Bone marrow (tissue), 2 donors: ENCODE measurements around the gene MTG2.

Source experiments
- DNase-seq, 2 donors: peaks; one replicate each; lab custom pipeline; 2025; lab: John Stamatoyannopoulos, UW

MTG2 gene

GRCh38 chr20:62183426-62184142, 756 bp downstream of the MTG2 start:
- DNase-seq = no peak

DNA sequence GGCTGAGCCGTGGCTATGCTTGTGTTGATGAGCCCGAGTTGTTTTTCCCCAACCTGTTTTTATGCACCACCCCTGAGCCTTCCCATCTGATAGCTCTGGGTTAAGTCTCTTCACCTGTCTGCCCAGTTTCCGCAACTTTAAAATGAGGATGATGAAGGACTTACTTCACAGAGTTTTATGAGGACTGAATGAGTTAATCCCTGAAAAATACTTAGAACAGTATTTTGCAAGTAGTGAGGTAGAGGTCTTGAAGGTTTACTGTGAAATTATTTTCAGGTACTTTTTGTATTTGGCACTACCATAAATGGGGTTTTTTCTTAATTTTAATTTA, 3.2 kb downstream of the MTG2 start:
- DNase-seq = no peak

- DNase-seq = no peak
These were observed 4.3 kb downstream of the MTG2 start for GRCh38 chr20:62186887-62187866.

- DNase-seq = no peak
These were observed 8.0 kb downstream of the MTG2 start for GRCh38 chr20:62190639-62191411.

GRCh38 chr20:62191781-62192559, 9.1 kb downstream of the MTG2 start:
- DNase-seq = no peak

GRCh38 chr20:62192635-62193034, 9.8 kb downstream of the MTG2 start:
- DNase-seq = no peak

GRCh38 chr20:62193079-62194025, 10.5 kb downstream of the MTG2 start:
- no peak for DNase-seq

DNA sequence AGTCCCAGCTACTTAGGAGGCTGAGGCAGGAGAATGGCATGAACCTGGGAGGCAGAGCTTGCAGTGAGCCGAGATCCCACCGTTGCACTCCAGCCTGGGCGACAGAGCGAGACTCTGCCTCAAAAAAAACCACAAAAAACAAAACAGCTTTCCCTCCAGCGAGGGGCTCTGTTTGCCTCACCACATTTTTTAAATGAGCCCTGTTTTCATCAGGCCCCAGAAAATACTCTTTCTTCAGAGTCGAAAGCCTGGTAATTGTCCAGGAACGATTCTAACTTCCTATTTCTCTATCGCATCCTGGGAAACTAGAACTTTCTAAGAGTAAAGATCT, 12.2 kb downstream of the MTG2 start:
- no peak for DNase-seq

DNA sequence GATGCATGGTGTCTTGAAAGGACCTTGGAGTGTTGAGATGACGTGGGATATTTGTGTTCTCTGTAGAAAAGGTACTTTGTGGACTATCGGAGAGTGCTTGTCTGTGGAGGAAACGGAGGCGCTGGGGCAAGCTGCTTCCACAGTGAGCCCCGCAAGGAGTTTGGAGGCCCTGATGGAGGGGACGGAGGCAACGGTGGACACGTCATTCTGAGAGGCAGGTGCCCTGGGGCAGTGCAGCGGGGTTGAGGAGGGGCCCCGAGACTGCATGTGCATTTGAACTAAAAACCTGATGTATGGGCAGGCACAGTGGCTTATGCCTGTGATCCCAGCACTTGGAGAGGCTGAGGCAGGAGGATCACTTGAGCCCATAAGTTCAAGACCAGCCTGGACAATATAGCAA, 12.9 kb downstream of the MTG2 start:
- no peak for DNase-seq

- DNase-seq = no peak
These were observed 13.5 kb downstream of the MTG2 start for GRCh38 chr20:62196286-62196685.

DNA sequence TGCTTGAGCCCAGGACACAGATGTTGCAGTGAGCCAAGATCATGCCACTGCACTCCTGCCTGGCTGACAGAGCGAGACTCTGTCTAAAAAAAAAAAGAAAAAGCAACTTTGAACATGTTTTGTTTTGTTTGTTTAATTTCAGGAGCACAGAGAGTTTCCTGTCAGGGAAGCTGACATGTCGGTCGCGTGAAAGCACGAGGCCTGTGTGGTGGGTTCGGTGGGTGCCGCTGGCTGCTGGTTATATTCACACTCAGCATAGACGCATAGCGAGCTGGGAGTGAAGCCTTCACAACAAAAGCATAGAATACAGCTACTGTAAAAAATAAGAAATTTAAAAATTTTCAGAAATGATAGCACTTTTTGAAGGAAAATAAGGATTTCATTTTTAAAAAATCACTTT, 14.5 kb downstream of the MTG2 start:
- DNase-seq = no peak

DNA sequence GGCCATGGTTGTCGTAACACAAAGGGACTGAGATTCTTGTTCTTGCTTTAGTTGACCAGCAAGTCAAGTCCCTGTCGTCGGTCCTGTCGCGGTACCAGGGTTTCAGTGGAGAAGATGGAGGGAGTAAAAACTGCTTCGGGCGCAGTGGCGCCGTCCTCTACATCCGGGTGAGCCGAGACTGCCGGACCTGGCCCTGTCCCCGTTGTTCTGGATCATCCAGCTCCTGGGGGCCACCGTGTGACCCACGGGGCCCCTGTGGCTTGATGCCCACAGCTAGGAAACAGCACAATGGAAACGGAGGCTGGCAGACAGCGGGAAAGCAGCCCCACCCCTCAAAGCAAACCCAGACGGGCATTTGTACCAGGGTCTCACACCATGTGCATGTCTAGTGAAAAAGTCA, 15.0 kb downstream of the MTG2 start:
- DNase-seq = no peak

DNA sequence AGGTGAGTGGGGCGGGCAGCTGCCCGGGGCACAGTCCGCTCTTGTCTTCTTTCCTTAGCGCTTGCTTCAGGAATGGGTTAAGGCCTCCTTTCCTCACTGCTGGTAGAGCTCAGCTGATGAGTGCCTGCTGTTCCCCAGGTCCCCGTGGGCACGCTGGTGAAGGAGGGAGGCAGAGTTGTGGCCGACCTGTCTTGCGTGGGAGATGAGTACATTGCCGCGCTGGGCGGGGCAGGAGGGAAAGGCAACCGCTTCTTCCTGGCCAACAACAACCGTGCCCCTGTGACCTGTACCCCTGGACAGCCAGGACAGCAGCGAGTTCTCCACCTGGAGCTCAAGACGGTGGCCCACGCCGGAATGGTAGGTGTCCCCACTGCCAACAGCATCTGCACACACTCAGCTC, 15.7 kb downstream of the MTG2 start:
- no peak for DNase-seq

GRCh38 chr20:62198931-62199330, 16.1 kb downstream of the MTG2 start:
- no peak for DNase-seq

- DNase-seq = no peak
These were observed 17.8 kb downstream of the MTG2 start for GRCh38 chr20:62200491-62201172.

DNA sequence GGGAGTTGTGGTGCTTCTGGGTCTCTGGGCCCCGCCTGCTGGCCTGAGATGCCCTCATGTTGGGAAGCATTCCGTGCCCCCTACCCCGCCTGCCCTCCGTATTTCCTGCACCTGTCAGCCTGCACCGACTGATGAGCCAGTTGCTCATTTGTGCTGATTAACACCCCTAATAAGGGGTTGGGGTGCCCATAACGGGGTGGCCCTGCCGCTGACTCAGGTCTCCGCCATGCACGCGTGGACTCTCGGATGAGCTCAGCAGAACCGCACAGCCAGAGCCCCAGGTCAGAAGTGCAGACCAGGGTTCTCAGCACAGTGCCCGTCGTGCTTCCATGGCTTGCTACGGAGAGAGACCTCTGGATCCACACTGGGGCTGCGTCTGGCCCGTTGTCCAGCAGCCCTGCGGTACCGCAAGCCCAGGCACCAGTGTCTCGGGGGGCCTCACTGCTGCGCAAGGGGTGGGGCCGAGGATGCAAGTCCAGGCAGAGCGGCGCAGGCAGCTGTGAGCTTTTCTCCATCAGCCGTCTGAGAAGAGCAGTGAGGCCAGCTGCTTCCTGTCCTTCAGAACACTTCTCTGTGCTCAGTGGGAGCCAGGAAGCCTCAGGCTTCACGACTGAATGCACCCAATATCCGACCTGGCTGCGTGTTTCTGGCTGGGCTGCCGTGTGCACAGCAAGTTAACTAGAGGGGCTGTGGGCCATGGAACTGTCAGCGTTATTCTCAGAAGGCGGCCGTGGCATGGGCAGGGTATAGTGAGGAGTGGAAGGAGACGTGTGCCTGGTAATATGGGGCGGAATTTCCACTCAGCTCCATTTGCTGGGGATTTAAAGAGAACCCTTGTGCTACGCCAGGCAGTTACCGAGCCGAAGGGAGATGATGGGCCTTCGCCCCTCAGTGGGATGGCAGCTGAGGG, 18.6 kb downstream of the MTG2 start:
- no peak for DNase-seq

DNA sequence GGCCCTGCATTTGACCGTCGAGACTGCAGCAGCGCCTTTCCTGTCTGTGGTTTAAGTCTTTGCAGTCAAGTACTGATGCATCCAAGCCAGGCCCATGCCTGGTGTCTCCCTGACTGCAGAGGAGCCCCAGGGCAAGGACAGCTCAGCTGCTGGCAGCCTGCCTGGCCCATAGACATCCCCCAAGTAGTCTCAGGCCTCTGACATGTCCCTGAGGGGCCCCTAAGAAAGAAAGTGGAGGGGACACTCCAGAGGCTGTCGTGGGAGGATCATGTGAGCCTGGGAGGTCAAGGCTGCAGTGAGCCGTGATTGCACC, 19.2 kb downstream of the MTG2 start:
- DNase-seq = no peak

DNA sequence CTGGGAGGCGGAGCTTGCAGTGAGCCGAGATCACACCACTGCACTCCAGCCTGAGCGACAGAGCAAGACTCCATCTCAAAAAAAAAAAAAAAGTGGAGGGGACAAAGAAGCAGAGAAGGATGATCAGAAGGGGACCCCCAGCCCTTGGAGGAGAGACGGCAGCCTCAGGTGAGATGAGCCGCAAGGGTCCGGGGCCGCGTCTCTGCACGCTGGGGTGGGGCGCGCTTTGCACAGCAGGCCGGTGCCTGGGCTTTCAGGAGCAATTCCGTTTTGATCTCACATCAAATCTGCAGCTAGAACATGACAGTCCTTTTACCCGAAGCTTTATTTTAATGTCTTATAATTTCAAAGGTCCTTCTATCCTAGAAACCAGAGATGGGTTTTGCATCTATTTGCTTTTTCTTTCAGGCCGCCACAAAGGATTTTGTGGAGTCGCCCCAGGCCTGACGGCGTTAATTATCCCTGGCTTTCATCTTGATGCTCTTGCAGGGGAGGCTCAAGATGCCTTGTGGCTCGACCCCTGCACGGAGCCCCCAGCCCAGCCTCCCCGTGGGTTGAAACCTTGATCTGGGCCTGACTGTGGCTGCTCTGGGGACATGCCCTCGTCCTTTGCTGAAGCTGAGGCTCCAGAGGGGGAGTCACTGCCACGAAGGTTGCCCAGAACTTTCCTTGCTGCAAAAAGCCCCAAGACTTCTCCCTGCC, 20.0 kb downstream of the MTG2 start:
- DNase-seq = no peak
